HS-5 (cell line): Measurements from ENCODE around the gene WDR72.
"Not testable (repeated sequence)": the region's sequence is repeated elsewhere in the genome, so short reads cannot be mapped to it uniquely, and the experiment has no call there.

Experiments
- DNase-seq: peaks from one replicate; pipeline ENCODE4 v3.0.0-alpha.2; 2012; ENCODE audit warnings: low read depth

WDR72 gene

GRCh38 chr15:53709821-53710220, 49.6 kb downstream of the WDR72 start:
- no peak for DNase-seq

GRCh38 chr15:53695365-53695764, 64.1 kb downstream of the WDR72 start:
- DNase-seq, result no peak

- no peak for DNase-seq
These were observed 65.0 kb downstream of the WDR72 start for GRCh38 chr15:53694476-53694874.

DNA sequence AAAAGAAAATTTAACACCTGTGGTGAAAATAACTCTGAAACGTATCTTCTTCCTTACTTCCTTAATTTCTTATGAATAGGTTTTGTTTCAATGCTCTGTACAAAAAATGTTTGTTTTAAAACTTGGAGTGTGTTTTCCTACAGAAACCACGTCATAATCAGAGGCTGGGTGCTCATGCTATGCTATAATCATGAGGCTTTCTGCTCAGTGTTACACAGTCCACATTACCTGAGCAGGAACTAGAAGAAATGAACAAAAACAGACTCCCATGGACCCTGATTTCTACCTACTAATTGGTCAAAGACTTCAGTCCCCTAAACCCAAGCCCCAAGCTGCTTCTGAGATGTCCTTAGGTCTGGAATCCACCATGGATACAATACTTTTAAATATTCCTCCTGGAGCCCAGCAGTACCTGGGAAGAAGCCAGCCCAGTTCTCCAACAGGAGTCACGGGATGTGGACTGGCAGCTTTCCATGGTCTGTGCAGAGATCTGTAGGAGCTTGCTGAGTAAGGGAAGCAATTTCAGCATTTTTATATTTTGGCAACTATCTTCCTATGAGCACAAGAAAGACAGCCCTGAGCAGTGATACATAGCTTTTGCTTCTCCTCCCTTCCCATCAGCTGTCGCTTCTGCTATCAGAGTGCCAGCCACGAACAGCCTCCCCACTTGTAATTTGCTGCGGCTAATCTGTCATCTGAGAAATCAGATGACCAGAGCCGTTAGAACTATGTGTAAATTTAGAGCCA, 65.6 kb downstream of the WDR72 start:
- no peak for DNase-seq

DNA sequence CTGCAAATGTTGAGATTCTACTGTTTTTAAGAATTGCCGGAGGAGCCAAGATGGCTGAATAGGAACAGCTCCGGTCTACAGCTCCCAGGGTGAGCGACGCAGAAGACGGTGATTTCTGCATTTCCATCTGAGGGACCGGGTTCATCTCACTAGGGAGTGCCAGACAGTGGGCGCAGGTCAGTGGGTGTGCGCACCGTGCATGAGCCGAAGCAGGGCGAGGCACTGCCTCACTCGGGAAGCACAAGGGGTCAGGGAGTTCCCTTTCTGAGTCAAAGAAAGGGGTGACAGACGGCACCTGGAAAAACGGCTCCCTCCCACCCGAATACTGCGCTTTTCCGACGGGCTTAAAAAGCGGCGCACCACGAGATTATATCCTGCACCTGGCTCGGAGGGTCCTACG, 75.3 kb downstream of the WDR72 start:
- DNase-seq, result not testable (repeated sequence)

GRCh38 chr15:53681056-53681455, 78.4 kb downstream of the WDR72 start:
- no peak for DNase-seq

DNA sequence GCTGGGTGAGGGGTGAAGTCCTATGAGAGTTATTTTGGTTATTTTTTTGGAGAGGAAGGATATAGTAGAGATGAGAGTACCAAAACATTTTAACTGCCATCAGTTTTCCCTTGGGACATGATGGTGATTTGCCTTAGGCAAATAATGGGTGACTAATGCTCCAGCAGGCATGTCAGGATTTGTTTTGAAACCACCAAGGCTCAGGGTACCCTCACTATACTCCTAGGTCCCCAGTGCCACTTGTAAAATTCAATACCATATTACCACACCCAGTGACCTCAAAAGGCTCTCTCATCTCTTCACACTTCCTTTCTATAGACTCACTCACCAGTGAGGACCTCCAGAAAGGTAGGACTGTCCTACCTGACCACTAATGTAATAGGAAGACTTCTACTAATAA, 83.6 kb downstream of the WDR72 start:
- DNase-seq, result no peak

- DNase-seq, result no peak
These were observed 87.9 kb downstream of the WDR72 start for GRCh38 chr15:53671545-53671944.

- no peak for DNase-seq
These were observed 88.8 kb downstream of the WDR72 start for GRCh38 chr15:53670701-53671100.

- DNase-seq, result no peak
These were observed 93.5 kb downstream of the WDR72 start for GRCh38 chr15:53665930-53666329.

DNA sequence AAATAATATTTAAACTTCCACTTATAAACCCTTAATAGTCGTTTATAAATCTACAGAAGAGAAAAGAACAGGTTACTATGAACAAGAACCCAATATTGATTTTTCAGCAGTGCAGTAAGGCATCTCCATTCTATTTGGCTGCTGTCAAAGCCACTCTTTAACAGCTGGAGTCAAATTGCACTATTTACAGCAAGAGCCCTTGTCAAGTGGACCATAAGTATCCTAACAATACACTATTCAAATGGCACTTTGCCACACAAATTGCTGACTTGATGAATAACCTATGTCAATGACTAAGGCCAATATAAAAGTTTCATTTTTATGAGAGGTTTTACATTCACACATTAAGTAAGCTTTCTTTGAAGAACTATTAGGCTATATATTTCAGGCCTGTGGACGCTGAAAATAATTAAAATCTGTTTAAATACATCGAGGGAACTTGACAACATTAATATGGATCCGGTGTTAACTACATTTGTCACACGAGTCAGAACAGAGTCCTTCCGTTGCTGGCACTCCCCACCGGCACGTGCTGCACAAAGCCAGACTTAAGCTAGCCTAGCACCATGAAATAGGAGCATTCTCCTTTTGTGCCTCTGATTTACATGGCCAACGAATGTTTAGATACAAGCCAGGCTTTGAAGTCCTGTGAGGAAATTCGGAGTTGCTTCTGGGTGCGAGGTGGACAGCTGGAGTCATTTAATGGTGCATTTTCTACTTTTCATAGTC, 100.5 kb downstream of the WDR72 start:
- DNase-seq, result no peak

- no peak for DNase-seq
These were observed 101.2 kb downstream of the WDR72 start for GRCh38 chr15:53658255-53658654.

DNA sequence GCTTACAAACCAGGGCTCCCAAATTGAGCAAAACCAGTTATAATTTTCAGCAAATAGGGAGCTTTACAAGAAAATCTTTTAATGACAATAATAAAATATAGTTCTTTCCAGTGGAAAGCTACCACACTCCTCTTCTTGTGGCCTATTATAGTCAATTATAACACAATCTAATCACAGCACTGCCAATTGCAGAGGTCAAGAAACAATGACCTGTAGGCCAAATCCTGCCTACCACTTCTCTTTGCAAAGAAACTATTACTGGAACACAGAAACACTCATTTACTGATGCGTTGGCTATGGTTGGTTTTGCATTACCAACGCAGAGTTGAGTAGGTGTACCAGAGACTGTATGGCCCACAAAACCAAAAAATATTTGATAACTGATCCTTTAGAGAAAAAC, 110.5 kb downstream of the WDR72 start:
- no peak for DNase-seq

DNA sequence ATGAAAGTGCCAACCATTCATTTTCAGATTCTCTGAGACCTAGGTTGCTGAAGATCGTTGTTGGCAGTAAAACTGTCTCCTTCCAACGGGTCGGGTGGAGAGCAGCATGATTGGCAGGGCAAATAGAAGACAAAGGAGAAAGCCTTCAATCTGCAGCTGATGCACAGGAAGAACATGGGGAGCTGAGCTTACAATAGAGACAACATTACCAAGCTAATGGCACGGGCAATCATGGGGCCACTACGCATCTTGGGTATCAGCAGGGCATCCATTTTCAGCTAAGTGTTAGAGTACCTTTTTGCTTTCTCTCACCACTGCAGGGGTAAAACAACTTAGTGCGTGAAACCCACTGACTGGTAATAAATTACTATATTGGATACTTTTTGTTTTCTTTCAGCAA, 114.8 kb downstream of the WDR72 start:
- DNase-seq, result no peak

- DNase-seq, result no peak
These were observed 124.9 kb downstream of the WDR72 start for GRCh38 chr15:53634517-53635106.

DNA sequence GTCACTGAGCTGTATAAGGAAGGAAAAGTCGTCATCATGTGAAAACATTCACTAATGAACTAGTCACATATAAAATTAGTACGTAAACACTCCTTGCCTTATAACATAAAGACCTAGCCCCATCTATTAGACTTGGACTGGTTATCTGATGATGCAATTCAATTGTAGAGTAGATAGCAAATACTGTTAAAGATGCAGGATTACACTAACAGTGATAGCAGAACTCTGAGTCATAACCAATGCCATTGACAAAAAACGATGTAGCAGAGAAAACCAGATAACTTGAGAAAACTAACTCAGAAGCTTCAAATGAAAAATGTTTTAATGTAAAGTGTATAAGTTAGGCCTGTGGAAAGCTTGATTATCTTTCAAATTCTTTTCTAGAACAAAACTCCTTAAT, 132.2 kb downstream of the WDR72 start:
- DNase-seq, result no peak

GRCh38 chr15:53625962-53626845, 133.3 kb downstream of the WDR72 start:
- DNase-seq, result no peak

- DNase-seq, result no peak
These were observed 134.2 kb downstream of the WDR72 start for GRCh38 chr15:53625260-53625659.

DNA sequence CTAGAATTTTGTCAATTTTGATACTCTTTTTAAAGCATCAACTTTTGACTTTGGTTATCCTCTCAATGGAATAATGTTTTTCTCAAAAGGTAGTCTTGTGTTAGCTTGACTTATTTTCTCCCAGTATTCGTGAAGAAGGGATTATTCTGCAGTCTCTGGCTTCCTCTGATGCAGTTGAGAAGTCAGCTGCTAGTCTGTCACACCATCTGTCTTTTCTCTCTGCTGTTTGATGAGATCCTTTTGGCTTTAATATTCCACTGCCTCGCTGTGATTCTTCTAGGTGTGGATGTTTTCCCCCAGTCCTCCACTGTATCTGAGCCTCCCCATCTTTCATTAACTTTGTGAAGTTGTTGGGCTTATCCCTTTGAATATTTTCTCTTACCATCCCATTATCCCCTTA, 141.0 kb downstream of the WDR72 start:
- DNase-seq, result no peak

DNA sequence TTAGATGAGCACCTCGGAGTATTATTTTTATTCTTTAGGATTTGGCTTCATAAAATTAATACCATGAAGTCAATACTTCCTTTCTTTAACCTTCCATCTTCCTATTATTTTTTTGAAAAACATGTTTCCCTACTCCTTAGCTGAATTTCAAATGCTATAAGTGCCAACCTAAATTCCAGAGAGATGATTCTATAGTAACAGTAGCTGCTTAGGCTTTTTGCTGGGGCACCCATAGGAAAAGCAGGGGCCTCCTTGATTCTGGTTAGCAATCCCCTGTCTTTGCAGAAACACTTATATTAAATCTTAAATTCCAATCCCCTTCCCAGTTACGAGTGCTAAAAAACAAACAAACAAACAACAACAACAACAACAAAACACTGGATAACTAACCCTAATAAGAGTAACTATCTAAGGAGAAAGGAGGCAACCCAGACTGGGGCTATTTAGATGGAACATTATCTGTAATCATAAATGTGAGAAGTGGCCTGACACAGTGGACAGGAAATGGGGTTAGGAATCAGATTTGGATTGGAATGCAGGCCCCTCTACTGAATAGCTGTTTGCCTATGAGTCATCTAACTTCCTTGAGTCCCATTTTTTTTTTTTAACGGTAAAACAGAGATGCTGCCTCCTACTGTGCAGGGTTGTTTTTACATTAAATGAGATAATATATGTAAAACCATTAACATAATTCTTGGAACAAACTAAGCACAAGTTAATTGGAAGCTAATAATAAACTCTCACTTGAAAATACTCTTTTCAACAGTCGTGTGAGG, 148.1 kb downstream of the WDR72 start:
- peak; percentile 69 for DNase-seq

- no peak for DNase-seq
These were observed 168.4 kb downstream of the WDR72 start for GRCh38 chr15:53591041-53591440.

- DNase-seq, result no peak
These were observed 169.1 kb downstream of the WDR72 start for GRCh38 chr15:53590380-53590779.
